Ovary (tissue), 9 donors: ENCODE data around the gene FUT2. TPM values are rescaled to one million over a fixed set of nuclear protein-coding genes. Genes with fewer than 3 reads are reported as not detected.

ENCODE experiments used
- DNase-seq, 5 donors: peaks; one replicate each; pipeline ENCODE4 v3.0.0-alpha.2; 2019 to 2020
- H3K27ac ChIP-seq, 2 donors: fragments of 200-600 bp; one replicate each; pipeline versions ENCODE4 v1.5.1 to v1.8.0; 2019 to 2022
- H3K27me3 ChIP-seq: fragments of 200-600 bp; one replicate; pipeline ENCODE4 v1.8.0; 2022
- H3K36me3 ChIP-seq: fragments of 200-600 bp; sonication (generic); one replicate; pipeline ENCODE4 v1.5.1; 2019
- H3K4me1 ChIP-seq: one replicate; pipeline ENCODE4 v1.8.1; 2013; ENCODE audit warnings: mild to moderate bottlenecking, moderate library complexity; ENCODE audit not compliant: insufficient read depth
- H3K4me3 ChIP-seq: fragments of 200-600 bp; sonication (generic); one replicate; pipeline ENCODE4 v1.5.1; 2017
- H3K9me3 ChIP-seq, 2 donors: fragments of 200-600 bp in 1 of 2; sonication (generic) in 1 of 2; one replicate each; pipeline versions ENCODE4 v1.5.1 to v1.8.1; 2013 to 2019; ENCODE audit warnings: mild to moderate bottlenecking in 1 of 2, moderate library complexity in 1 of 2
- CTCF ChIP-seq, 3 donors: fragments of 450-650 bp in 2 of 3; fragments of 200-600 bp in 1 of 3; IDR thresholded peaks; one replicate each; pipeline versions ENCODE4 v1.5.1 to v1.8.0; 2016 to 2022; ENCODE audit warnings: antibody characterized with exemption in 3 of 3, mild to moderate bottlenecking in 1 of 3
- EP300 ChIP-seq: sonication (generic); formaldehyde crosslinking; IDR thresholded peaks from one replicate; pipeline ENCODE4 v1.6.1; 2017; ENCODE audit warnings: antibody characterized with exemption
- POLR2A ChIP-seq: fragments of 450-650 bp; IDR thresholded peaks from one replicate; pipeline ENCODE4 v1.6.1; 2017; ENCODE audit warnings: antibody characterized with exemption, mild to moderate bottlenecking, moderate library complexity
- WGBS, 3 donors: extraction: QIAGEN DNeasy Blood & Tissue Kit in 1 of 3; methylation state at CpG; one replicate each; pipeline versions ENCODE4 v1.1.5 to v1.1.7; 2013 to 2017; 5-methylcytosine and 5-hydroxymethylcytosine counted together
- intact Hi-C, 4 donors: fragments of 100-400 bp; cut with DNase I; formaldehyde crosslinking; loops; one replicate each; pipeline versions ENCODE4 v1.11.0 to v1.15.1; 2022 to 2023
- polyA plus RNA-seq, 2 donors: library from polyadenylated mRNA; stranded (reverse); fragments of 200-250 nt in 1 of 2; fragments of 350-450 nt in 1 of 2; fragmentation: Illumina TruSeq in 1 of 2; extraction: RNeasy Lipid Tissue Mini Kit (QIAGEN cat#74804) in 1 of 2; gene quantifications; one replicate each; pipeline ENCODE4 v1.2.3, GENCODE V29; 2013 to 2014
- total RNA-seq, 7 donors: library from RNA; depleted of rRNA in 2 of 7; stranded (reverse); fragments of >200 nt in 2 of 7; fragmentation: NEBNext Ultra II Directional in 3 of 7; extraction: Animal tissue kit (Norgen Biotek cat#: 25700) in 3 of 7; gene quantifications; one replicate each; pipeline versions ENCODE4 v1.1.0 to v1.2.4, GENCODE V29; 2016 to 2023
- donor health status: DM: no; HTN: no; CAD: no; lungs with moderate emphysema.
- donor health status: DM: no; HTN: no; CAD: no.
- donor health status: Bipolar disorder and iron deficiency.
- donor health status: DM: yes; HTN: yes; CAD: no.
- donor health status: DM: no; HTN: no; CAD: no.
- donor health status: DM: yes; HTN: yes; CAD: no.

FUT2 gene
- total and polyA plus RNA-seq, 9 donors = 0.10 to 2.5 (median 1.5) TPM; not detected in 2

GRCh38 chr19:48724796-48725753, 29.3 kb downstream of the FUT2 start:
- Histone ChIP-seq H3K27me3 (no peaks in the 10 kb centered on the region), H3K4me1 (peaks cover 13% of the 10 kb centered on the region), H3K9me3 (no peaks in the 10 kb centered on the region), H3K36me3 (no peaks in the 10 kb centered on the region), H3K27ac (peak overlapping the region in 1 of 2 donors; percentile 63), H3K4me3 (no peak overlapping the region)
- 40 to 46% (median 41%) methylated on average over 11 of the region's 11 CpGs for WGBS, 3 donors
- no peak for TF ChIP-seq EP300
- no peak for TF ChIP-seq CTCF (IDR thresholded peaks at IDR 0.05)
- no peak for TF ChIP-seq POLR2A
- peak; percentile 71 to 82 (median 73) for DNase-seq
- intact Hi-C loops = no loop called here

- 78 to 83% (median 82%) methylated on average over 2 of the region's 2 CpGs for WGBS, 3 donors
Measured at GRCh38 chr19:48726556-48726955, 30.8 kb downstream of the FUT2 start.

GRCh38 chr19:48728911-48729664, 33.3 kb downstream of the FUT2 start:
- DNase-seq = peak in 4 of 5 donors; percentile 47 to 72 (median 62)
- H3K27me3 ChIP-seq = no peaks in the 10 kb centered on the region
- 30 to 65% (median 58%) methylated on average over 26 to 77 of the region's 77 CpGs for WGBS, 3 donors
- H3K4me1 ChIP-seq = peaks cover 7% of the 10 kb centered on the region
- intact Hi-C loops = no loop called here
- no peak overlapping the region for H3K4me3 ChIP-seq
- no peaks in the 10 kb centered on the region for H3K9me3 ChIP-seq
- H3K27ac ChIP-seq = peak overlapping the region; percentile 44 to 73
- H3K36me3 ChIP-seq = no peaks in the 10 kb centered on the region
- TF ChIP-seq POLR2A (no peak), EP300 (no peak), CTCF (IDR thresholded peaks at IDR 0.05) (no peak)

More at GRCh38 chr19:48726556-48726955, 30.8 kb downstream of the FUT2 start:
- Histone ChIP-seq H3K4me3 (no peak overlapping the region), H3K36me3 (no peaks in the 10 kb centered on the region), H3K9me3 (no peaks in the 10 kb centered on the region), H3K4me1 (peaks cover 7% of the 10 kb centered on the region), H3K27me3 (no peaks in the 10 kb centered on the region), H3K27ac (no peak overlapping the region)
- TF ChIP-seq POLR2A = no peak
- TF ChIP-seq CTCF (IDR thresholded peaks at IDR 0.05) = no peak
- no peak for TF ChIP-seq EP300
- intact Hi-C loops = no loop called here
- DNase-seq = no peak

- Histone ChIP-seq H3K27ac (no peak overlapping the region), H3K27me3 (no peaks in the 10 kb centered on the region), H3K4me1 (no peaks in the 10 kb centered on the region), H3K36me3 (no peaks in the 10 kb centered on the region), H3K4me3 (no peak overlapping the region), H3K9me3 (no peaks in the 10 kb centered on the region)
- intact Hi-C loops = no loop called here
- TF ChIP-seq POLR2A = no peak
- DNase-seq = no peak
- WGBS, 3 donors = 86 to 94% (median 89%) methylated on average over 4 of the region's 4 CpGs
Measured at GRCh38 chr19:48731452-48731851, 35.7 kb downstream of the FUT2 start.
